ENCODE results near the gene TBXAS1. TPM values are rescaled to one million over a fixed set of nuclear protein-coding genes. Genes with fewer than 3 reads are reported as not detected.

Gene TBXAS1
- total RNA-seq, 2 experiments from 2014 or later: 8.8 to 11.8 TPM

DNA sequence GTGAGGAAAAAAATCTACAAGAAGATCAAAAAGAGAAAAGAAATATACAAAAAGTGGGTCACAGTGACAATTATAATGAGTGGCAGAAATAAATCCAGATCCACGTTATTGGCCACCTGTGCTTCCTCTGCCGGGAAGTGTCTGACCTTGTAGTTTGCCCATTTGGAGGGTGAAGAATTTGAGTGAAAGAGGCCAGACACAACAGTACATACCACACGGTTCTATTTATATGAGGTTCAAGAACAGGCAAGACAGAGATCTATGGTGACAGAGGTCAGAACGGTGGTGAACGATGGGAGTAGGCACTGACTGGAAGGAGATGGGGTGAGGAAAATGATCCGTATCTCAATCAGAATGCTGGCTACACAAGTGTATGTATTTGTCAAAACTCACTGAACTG, 216.6 kb downstream of the TBXAS1 start:
- POLR2A ChIA-PET: no interaction called here

DNA sequence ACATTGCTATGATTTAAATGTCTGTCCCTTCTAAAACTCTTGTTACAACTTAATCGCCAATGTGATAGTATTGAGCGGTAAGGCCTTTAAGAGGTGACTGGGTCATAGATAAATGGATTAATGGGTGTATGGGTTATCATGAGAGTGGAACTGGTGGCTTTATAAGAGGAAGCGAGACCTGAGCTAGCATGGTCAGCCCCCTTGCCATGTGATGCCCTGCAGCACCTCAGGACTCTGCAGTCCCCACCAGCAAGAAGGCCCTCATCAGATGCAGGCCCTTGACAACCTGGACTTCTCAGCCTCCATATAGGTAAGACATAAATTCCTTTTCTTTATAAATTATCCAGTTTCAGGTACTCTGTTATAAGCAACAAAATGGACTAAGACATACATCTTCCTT, 218.1 kb downstream of the TBXAS1 start:
- peaks cover 7% of the 10 kb centered on the region for H3K4me1 Mint-ChIP-seq
- H3K9me3 Mint-ChIP-seq: no peaks in the 10 kb centered on the region
- ChIA-PET POLR2A (no interaction called here), CTCF (interaction anchor here (0.7 to 1.5 kb wide), 2 partner anchors 10 to 676 kb away, joined by 3 read pairs; no protein-coding TSS in a partner anchor)
- no peak for DNase-seq
- H3K4me3 Mint-ChIP-seq: no peak overlapping the region
- no peaks in the 10 kb centered on the region for H3K27me3 Mint-ChIP-seq
- H3K36me3 Mint-ChIP-seq (ENCODE audit: low read depth): peaks cover 59% of the 10 kb centered on the region
- no peak overlapping the region for H3K27ac Mint-ChIP-seq

More for the DNA sequence above, 216.6 kb downstream of the TBXAS1 start:
- Mint-ChIP-seq H3K27me3 (no peaks in the 10 kb centered on the region), H3K27ac (no peak overlapping the region), H3K36me3 (ENCODE audit: low read depth) (peaks cover 63% of the 10 kb centered on the region), H3K9me3 (no peaks in the 10 kb centered on the region), H3K4me1 (peaks cover 17% of the 10 kb centered on the region), H3K4me3 (no peak overlapping the region)
- CTCF ChIA-PET: no interaction called here
- DNase-seq: no peak

DNA sequence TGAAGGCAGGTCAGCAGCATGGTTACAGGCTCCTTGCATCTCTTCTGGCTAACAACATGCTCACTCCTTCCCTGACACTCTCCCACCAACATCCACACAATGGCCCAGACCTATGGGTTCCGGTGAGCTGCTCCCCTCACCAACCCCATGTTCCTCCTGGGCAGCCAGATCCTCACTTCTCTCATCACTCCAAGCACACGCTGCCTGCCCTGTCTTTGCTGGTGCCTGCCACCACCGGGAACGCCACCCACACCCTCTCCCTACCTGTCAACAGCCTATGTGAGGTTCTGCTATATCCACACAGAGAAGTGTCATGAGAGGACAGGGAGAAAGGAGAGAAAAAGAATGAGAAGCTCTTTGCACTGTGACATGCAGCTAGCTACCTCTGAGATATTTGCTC, 219.1 kb downstream of the TBXAS1 start:
- Mint-ChIP-seq H3K27ac (no peak overlapping the region), H3K4me3 (no peak overlapping the region), H3K4me1 (peaks cover 9% of the 10 kb centered on the region), H3K36me3 (ENCODE audit: low read depth) (peaks cover 62% of the 10 kb centered on the region), H3K27me3 (no peaks in the 10 kb centered on the region), H3K9me3 (no peaks in the 10 kb centered on the region)
- POLR2A ChIA-PET: no interaction called here
- DNase-seq: no peak
- CTCF ChIA-PET: interaction anchor here (1.5 kb wide), 2 partner anchors 9 to 12 kb away, joined by 3 to 7 read pairs; no protein-coding TSS in a partner anchor

DNA sequence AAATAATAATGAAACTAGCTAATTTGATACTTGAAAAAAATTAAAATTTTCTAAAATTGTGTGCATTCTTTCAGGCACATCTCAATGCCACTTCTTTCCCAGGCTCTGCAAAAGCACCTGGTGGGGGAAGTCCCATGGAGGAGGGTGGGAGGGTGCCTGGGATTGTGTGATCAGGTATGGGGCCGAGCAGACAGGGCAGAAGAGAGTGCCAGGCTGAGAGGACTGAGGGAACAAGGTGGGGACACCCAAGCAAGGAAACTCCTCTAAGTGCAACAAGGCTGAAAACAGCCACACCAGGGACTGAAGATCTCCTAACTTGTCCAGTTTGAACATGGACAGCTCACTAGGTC, 219.9 kb downstream of the TBXAS1 start:
- Mint-ChIP-seq H3K4me3 (no peak overlapping the region), H3K27ac (no peak overlapping the region), H3K4me1 (peaks cover 16% of the 10 kb centered on the region), H3K36me3 (ENCODE audit: low read depth) (peaks cover 65% of the 10 kb centered on the region), H3K9me3 (no peaks in the 10 kb centered on the region), H3K27me3 (no peaks in the 10 kb centered on the region)
- ChIA-PET POLR2A (no interaction called here), CTCF (interaction anchor here (1.5 kb wide), 1 partner anchor 12 kb away, joined by 7 read pairs; no protein-coding TSS in a partner anchor)
- DNase-seq: no peak

DNA sequence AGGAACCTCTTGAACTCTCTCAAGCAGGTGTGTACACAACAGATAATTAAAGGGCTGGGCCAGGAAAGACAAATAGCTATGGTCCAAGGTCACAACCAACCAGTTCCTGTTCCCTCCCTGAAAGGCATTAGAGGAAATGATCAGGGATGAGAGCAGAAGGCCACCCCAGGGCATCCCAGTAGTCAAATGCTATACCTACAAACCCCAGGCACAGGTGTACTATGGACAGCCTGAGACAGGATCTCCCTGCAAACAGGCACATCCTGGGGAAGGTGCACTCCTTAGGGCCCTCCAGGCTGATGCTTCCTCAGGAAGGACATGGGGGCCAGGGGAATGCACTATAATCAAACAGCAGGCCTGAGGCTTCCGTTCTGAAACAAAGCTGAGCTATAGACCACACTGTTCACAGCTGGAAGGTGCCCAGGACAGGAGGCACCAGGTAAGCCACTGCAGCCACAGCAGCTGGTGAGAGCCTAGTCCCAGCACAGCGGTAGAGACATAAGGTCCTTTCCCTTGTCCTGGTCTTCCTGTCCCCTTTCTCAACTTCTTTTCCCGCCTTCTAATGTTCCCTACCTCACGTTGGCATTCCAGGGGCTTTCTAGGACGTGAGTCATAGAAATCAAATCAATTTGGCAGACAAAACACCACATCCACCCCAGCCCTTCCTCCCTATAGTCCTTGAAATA, 220.4 kb downstream of the TBXAS1 start:
- ChIA-PET CTCF (interaction anchor here (0.6 to 1.5 kb wide), 2 partner anchors 11 to 369 kb away, joined by 4 to 7 read pairs; no protein-coding TSS in a partner anchor), POLR2A (no interaction called here)
- Mint-ChIP-seq H3K4me3 (no peak overlapping the region), H3K27ac (no peak overlapping the region), H3K4me1 (peaks cover 21% of the 10 kb centered on the region), H3K36me3 (ENCODE audit: low read depth) (peaks cover 66% of the 10 kb centered on the region), H3K9me3 (no peaks in the 10 kb centered on the region), H3K27me3 (no peaks in the 10 kb centered on the region)
- no peak for DNase-seq

DNA sequence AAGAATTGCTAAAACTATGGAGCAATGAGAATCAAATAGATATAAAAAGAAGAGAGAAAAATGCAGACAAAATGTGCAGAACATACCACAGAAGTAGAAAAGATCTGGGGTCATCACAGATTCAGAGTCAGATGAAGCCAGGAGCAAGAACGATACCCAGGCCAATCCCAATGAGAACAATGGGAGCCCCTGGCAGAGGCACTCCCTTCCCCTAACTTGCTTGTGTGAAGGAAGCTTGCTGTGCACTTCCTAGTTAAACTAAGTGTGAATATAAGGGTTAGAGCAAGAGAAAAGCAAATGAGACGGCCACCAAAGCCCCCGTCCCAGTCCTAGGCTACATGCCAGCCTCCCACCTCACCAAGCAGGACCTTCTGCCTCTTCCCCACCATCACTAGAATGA, 221.0 kb downstream of the TBXAS1 start:
- Mint-ChIP-seq H3K9me3 (no peaks in the 10 kb centered on the region), H3K27me3 (no peaks in the 10 kb centered on the region), H3K36me3 (ENCODE audit: low read depth) (peaks cover 69% of the 10 kb centered on the region), H3K4me1 (peaks cover 27% of the 10 kb centered on the region), H3K27ac (no peak overlapping the region), H3K4me3 (no peak overlapping the region)
- DNase-seq: no peak
- ChIA-PET POLR2A (no interaction called here), CTCF (interaction anchor here (0.6 kb wide), 1 partner anchor 369 kb away, joined by 4 read pairs; no protein-coding TSS in a partner anchor)

DNA sequence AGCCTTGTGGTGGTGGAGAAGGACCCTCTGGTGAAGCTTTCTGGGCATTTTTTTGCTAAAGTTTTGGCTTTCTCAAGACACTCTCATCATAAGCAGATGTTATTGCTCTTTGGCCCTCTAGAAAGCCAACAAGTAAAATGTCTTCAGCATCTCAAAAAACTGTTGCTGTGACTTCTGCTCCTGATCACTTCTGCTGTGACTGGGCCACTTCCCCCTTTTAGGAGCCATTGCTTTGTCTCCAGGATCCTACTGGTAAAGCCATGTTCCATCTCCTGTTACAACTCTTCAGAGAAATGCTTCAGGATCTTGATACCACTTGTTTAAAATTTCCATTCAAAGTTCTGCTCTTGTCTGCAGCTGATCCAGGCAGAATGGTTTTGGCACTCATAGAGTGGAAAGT, 222.8 kb downstream of the TBXAS1 start:
- H3K4me3 Mint-ChIP-seq: no peak overlapping the region
- no peaks in the 10 kb centered on the region for H3K9me3 Mint-ChIP-seq
- peaks cover 43% of the 10 kb centered on the region for H3K4me1 Mint-ChIP-seq
- no peak for DNase-seq
- H3K27me3 Mint-ChIP-seq: no peaks in the 10 kb centered on the region
- ChIA-PET CTCF (no interaction called here), POLR2A (no interaction called here)
- peaks cover 73% of the 10 kb centered on the region for H3K36me3 Mint-ChIP-seq (ENCODE audit: low read depth)
- no peak overlapping the region for H3K27ac Mint-ChIP-seq

DNA sequence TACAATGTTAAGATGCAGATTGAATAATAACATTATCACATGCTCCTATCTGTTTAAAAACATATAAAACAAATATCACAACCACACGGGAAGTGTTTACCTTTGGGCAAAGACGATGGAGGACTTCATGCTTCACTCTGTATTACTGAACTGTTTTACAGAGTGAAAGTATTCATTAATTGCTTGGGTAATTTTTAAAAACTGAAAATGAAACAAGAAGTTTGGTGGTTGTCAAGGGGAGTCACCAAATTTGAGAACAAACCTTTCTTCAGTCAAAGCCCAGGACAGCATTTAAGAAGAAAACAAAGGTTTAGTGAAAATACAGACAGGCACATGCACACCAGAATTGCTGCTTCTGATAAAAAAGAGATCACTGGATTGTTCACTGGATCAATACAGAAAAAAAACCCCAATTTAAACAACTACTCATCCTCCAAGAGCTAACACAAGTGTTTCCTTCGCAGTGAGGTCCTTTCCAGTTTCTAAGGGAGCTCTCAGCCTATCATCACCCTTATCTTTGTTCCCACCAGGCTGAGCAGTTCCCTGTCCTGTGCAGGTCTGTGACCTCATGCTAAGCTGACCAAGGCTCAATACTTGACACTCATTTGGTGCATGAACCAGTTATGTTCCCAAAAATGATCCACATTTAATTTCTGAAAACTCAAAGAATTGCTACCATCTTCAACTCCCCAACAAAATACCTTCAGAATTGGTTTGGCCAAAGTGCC, 224.9 kb downstream of the TBXAS1 start:
- peaks cover 62% of the 10 kb centered on the region for H3K4me1 Mint-ChIP-seq
- ChIA-PET POLR2A (interaction anchor here (0.7 kb wide), 1 partner anchor 196 kb away, joined by 3 read pairs; no protein-coding TSS in a partner anchor), CTCF (no interaction called here)
- H3K9me3 Mint-ChIP-seq: no peaks in the 10 kb centered on the region
- peaks cover 80% of the 10 kb centered on the region for H3K36me3 Mint-ChIP-seq (ENCODE audit: low read depth)
- H3K4me3 Mint-ChIP-seq: no peak overlapping the region
- peak overlapping the region; percentile 79 for H3K27ac Mint-ChIP-seq
- no peak for DNase-seq
- H3K27me3 Mint-ChIP-seq: no peaks in the 10 kb centered on the region

DNA sequence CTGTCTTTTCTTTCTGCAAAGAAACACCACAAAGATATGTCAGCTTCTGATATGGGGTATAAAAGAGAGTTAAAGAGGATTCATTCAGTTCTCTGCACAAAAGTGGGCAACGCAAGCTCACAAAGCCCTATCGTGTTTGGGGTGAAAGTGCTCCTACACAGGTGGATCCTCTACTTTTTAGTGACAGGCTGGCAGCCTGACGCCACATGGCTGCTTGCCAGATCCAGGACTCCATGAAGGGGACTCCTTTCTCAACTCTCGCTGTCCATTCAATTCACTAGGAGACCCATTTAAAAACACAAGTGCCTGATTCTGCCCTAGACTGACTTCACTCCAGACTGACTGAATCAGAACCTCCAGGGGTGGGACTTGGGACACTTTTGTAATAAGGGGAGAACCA, 225.7 kb downstream of the TBXAS1 start:
- Mint-ChIP-seq H3K4me1 (peaks cover 66% of the 10 kb centered on the region), H3K36me3 (ENCODE audit: low read depth) (peaks cover 79% of the 10 kb centered on the region)
- DNase-seq: no peak

DNA sequence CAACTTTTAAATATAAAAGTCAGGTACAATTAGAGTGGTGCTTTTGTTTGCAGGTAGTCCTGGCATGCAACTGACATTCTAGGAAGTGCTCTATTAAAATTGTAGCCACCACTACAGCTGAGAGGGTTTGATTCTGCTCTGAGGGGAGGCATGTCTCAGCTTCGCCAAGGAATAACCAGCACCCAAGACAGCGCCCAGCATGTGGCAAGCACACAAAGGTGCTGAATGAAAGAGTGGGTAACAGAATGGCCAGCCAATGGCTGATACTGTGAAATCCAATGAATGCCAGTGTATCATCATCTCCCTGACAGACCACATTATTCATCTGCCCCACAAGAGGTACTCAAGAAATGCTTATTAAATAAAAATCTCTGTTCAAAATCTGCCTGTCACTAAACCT, 226.8 kb downstream of the TBXAS1 start:
- no peak overlapping the region for H3K4me3 Mint-ChIP-seq
- peaks cover 73% of the 10 kb centered on the region for H3K4me1 Mint-ChIP-seq
- ChIA-PET CTCF (no interaction called here), POLR2A (no interaction called here)
- H3K27ac Mint-ChIP-seq: no peak overlapping the region
- H3K36me3 Mint-ChIP-seq (ENCODE audit: low read depth): peaks cover 78% of the 10 kb centered on the region
- no peaks in the 10 kb centered on the region for H3K9me3 Mint-ChIP-seq
- DNase-seq: no peak
- H3K27me3 Mint-ChIP-seq: no peaks in the 10 kb centered on the region

More for the DNA sequence above, 225.7 kb downstream of the TBXAS1 start:
- Mint-ChIP-seq H3K9me3 (no peaks in the 10 kb centered on the region), H3K4me3 (no peak overlapping the region), H3K27ac (peak overlapping the region; percentile 34), H3K27me3 (no peaks in the 10 kb centered on the region)
- ChIA-PET POLR2A (no interaction called here), CTCF (interaction anchor here (1.2 kb wide), 1 partner anchor 14 kb away, joined by 3 read pairs; no protein-coding TSS in a partner anchor)

DNA sequence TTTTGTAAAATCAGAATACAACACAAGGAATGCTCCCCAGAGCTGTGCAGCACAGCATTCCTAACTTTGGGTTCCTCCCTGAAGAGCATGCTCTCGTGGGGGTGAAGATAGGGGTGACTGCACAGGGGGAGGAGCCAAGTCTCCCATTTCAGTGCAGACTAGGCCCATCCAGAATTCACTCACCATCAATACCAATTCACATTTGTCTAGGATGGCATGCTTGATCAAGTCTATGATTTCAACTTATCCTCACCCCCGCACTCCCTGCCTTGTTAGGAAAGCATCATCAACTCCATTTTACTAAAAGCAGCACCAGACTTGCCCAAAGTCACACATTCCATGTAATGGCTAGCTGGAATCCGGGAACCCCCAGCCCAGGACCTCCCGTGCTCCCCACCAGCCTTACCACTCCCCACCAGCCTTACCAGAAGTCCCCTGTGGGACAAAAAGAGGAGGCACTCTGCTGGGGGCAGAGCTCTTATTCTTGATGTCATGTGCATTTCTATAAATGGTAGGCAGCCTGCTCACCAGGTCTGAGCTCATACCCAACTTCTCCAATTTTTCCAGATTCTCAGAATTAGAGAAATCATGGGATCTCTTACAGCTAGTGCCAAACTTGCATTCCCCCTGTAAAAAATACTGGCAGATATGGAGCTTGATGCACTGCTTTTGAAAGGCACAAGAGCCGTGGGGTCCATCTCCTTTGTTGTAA, 227.5 kb downstream of the TBXAS1 start:
- Mint-ChIP-seq H3K27me3 (no peaks in the 10 kb centered on the region), H3K36me3 (ENCODE audit: low read depth) (peaks cover 82% of the 10 kb centered on the region), H3K4me3 (no peak overlapping the region), H3K27ac (no peak overlapping the region), H3K4me1 (peaks cover 81% of the 10 kb centered on the region), H3K9me3 (no peaks in the 10 kb centered on the region)
- POLR2A ChIA-PET: no interaction called here
- no peak for DNase-seq
- CTCF ChIA-PET: interaction anchor here (1.1 to 1.5 kb wide), 4 partner anchors 9 to 29 kb away, joined by 3 to 4 read pairs (median 3); no protein-coding TSS in a partner anchor

DNA sequence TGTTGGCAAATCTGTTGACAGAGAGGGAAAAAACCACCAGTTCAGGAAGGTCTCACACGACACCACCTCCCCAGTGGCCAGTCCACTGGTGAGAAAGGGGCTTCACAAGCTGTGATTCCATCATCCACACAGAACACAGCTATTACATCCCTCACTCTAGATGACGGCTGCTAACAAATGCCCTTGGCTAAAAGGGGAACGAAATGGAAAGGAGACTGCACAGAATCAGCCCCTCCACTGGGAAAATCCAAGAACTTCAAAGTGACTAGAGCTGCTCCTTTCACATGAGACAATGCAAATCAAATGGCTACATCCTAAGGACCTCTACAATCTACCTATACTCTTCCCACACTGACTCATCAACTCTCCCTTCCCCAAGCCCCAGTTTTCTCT, 228.1 kb downstream of the TBXAS1 start:
- H3K36me3 Mint-ChIP-seq (ENCODE audit: low read depth): peaks cover 80% of the 10 kb centered on the region
- H3K27me3 Mint-ChIP-seq: no peaks in the 10 kb centered on the region
- H3K4me3 Mint-ChIP-seq: no peak overlapping the region
- no peak for DNase-seq
- no peak overlapping the region for H3K27ac Mint-ChIP-seq
- no peaks in the 10 kb centered on the region for H3K9me3 Mint-ChIP-seq
- ChIA-PET CTCF (interaction anchor here (0.5 to 1.5 kb wide), 5 partner anchors 10 to 79 kb away, joined by 3 to 6 read pairs (median 3); no protein-coding TSS in a partner anchor), POLR2A (no interaction called here)
- H3K4me1 Mint-ChIP-seq: peaks cover 82% of the 10 kb centered on the region

DNA sequence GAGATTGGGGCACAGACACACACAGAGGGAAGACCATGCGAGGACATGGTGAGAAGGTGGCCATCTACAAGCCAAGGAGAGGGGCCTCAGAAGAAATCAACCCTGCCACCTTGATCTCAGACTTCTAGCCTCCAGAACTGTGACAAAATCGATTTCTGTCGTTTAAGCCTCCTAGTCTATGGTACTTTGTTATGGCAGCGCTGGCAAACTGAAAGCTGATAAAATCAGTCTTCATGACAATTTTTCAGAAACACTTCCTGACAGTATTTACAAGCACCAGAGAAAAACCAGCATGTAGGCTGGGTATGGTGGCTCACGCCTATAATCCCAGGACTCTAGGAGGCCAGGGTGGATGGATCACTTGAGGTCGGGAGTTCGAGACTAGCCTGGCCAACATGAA, 229.5 kb downstream of the TBXAS1 start:
- POLR2A ChIA-PET: no interaction called here
- Mint-ChIP-seq H3K36me3 (ENCODE audit: low read depth) (peaks cover 67% of the 10 kb centered on the region), H3K9me3 (no peaks in the 10 kb centered on the region), H3K27me3 (no peaks in the 10 kb centered on the region), H3K4me3 (peak overlapping the region; percentile 90), H3K27ac (peak overlapping the region; percentile 81), H3K4me1 (peaks cover 82% of the 10 kb centered on the region)
- CTCF ChIA-PET: interaction anchor here (0.6 to 1.5 kb wide), 3 partner anchors 12 to 593 kb away, joined by 3 to 4 read pairs (median 3); no protein-coding TSS in a partner anchor
- DNase-seq: peak; percentile 16
